ENCODE results near the gene TNNT2. TPM values are rescaled to one million over a fixed set of nuclear protein-coding genes. Genes with fewer than 3 reads are reported as not detected.

Gene TNNT2
- total and polyA plus RNA-seq, 2 donors (not counting 1 experiment from before 2014, with no cell fraction given) = 1.4 TPM; not detected in 1

- Histone ChIP-seq H3K4me2 (ENCODE audit: extremely low read depth, insufficient read depth, low read length) (no peak overlapping the region), H3K4me1 (ENCODE audit: control insufficient read depth, extremely low read depth, insufficient read depth, low read length) (no peaks in the 10 kb centered on the region), H3K27me3 (ENCODE audit: control insufficient read depth, insufficient read depth, low read length) (peaks cover 27% of the 10 kb centered on the region), H4K20me1 (ENCODE audit: control insufficient read depth, extremely low read depth, insufficient read depth, low read length) (no peaks in the 10 kb centered on the region), H2AFZ (ENCODE audit: low read length) (no peak overlapping the region), H3K36me3 (ENCODE audit: control insufficient read depth, insufficient read depth, low read length) (no peaks in the 10 kb centered on the region), H3K9me3 (ENCODE audit: control insufficient read depth, insufficient read depth, low read depth, low read length) (no peaks in the 10 kb centered on the region), H3K27ac (ENCODE audit: insufficient read depth, low read length) (no peak overlapping the region), H3K9ac (ENCODE audit: insufficient read depth, low read length) (no peak overlapping the region), H3K4me3 (replicated peaks in 1 of 4; ENCODE audit: control extremely low read depth in 1 of 4, insufficient read depth in 1 of 4, low read depth in 3 of 4, low read length in 4 of 4) (no peak overlapping the region), H3K79me2 (ENCODE audit: control insufficient read depth, insufficient read depth, low read length) (no peaks in the 10 kb centered on the region)
- DNase-seq (ENCODE audit: low read depth in 2 of 2) = no peak
- TF ChIP-seq EZH2 (IDR thresholded peaks at IDR 0.05; ENCODE audit: low read length, missing control alignments) (no peak), CTCF (conservative IDR thresholded peaks at IDR 0.05 in 1 of 2, IDR thresholded peaks at IDR 0.05 in 1 of 2; ENCODE audit: low read depth in 1 of 2, low read length in 2 of 2) (no peak)
Measured at GRCh38 chr1:201404722-201405483, 27.4 kb upstream of the TNNT2 start.

- Histone ChIP-seq H3K9me3 (ENCODE audit: control insufficient read depth, insufficient read depth, low read depth, low read length) (no peaks in the 10 kb centered on the region), H2AFZ (ENCODE audit: low read length) (no peak overlapping the region)
Measured at GRCh38 chr1:201404055-201404454, 26.6 kb upstream of the TNNT2 start.

GRCh38 chr1:201403359-201403758, 25.9 kb upstream of the TNNT2 start:
- Histone ChIP-seq H3K27me3 (ENCODE audit: control insufficient read depth, insufficient read depth, low read length) (peaks cover 37% of the 10 kb centered on the region), H3K4me3 (replicated peaks in 1 of 4; ENCODE audit: control extremely low read depth in 1 of 4, insufficient read depth in 1 of 4, low read depth in 3 of 4, low read length in 4 of 4) (no peak overlapping the region)

More at GRCh38 chr1:201404055-201404454, 26.6 kb upstream of the TNNT2 start:
- TF ChIP-seq EZH2 (IDR thresholded peaks at IDR 0.05; ENCODE audit: low read length, missing control alignments) = no peak
- no peak for TF ChIP-seq CTCF (conservative IDR thresholded peaks at IDR 0.05 in 1 of 2, IDR thresholded peaks at IDR 0.05 in 1 of 2; ENCODE audit: low read depth in 1 of 2, low read length in 2 of 2)
- H3K27me3 ChIP-seq (ENCODE audit: control insufficient read depth, insufficient read depth, low read length) = peaks cover 30% of the 10 kb centered on the region
- no peaks in the 10 kb centered on the region for H3K4me1 ChIP-seq (ENCODE audit: control insufficient read depth, extremely low read depth, insufficient read depth, low read length)
- H3K4me2 ChIP-seq (ENCODE audit: extremely low read depth, insufficient read depth, low read length) = no peak overlapping the region
- H3K36me3 ChIP-seq (ENCODE audit: control insufficient read depth, insufficient read depth, low read length) = no peaks in the 10 kb centered on the region
- H3K79me2 ChIP-seq (ENCODE audit: control insufficient read depth, insufficient read depth, low read length) = no peaks in the 10 kb centered on the region
- H3K9ac ChIP-seq (ENCODE audit: insufficient read depth, low read length) = no peak overlapping the region
- DNase-seq (ENCODE audit: low read depth in 2 of 2) = no peak
- no peak overlapping the region for H3K4me3 ChIP-seq (replicated peaks in 1 of 4; ENCODE audit: control extremely low read depth in 1 of 4, insufficient read depth in 1 of 4, low read depth in 3 of 4, low read length in 4 of 4)
- no peaks in the 10 kb centered on the region for H4K20me1 ChIP-seq (ENCODE audit: control insufficient read depth, extremely low read depth, insufficient read depth, low read length)
- no peak overlapping the region for H3K27ac ChIP-seq (ENCODE audit: insufficient read depth, low read length)

More at GRCh38 chr1:201403359-201403758, 25.9 kb upstream of the TNNT2 start:
- Histone ChIP-seq H3K9ac (ENCODE audit: insufficient read depth, low read length) (no peak overlapping the region), H4K20me1 (ENCODE audit: control insufficient read depth, extremely low read depth, insufficient read depth, low read length) (no peaks in the 10 kb centered on the region), H3K27ac (ENCODE audit: insufficient read depth, low read length) (no peak overlapping the region), H2AFZ (ENCODE audit: low read length) (no peak overlapping the region), H3K36me3 (ENCODE audit: control insufficient read depth, insufficient read depth, low read length) (no peaks in the 10 kb centered on the region), H3K9me3 (ENCODE audit: control insufficient read depth, insufficient read depth, low read depth, low read length) (no peaks in the 10 kb centered on the region), H3K79me2 (ENCODE audit: control insufficient read depth, insufficient read depth, low read length) (no peaks in the 10 kb centered on the region), H3K4me1 (ENCODE audit: control insufficient read depth, extremely low read depth, insufficient read depth, low read length) (no peaks in the 10 kb centered on the region), H3K4me2 (ENCODE audit: extremely low read depth, insufficient read depth, low read length) (no peak overlapping the region)
- no peak for DNase-seq (ENCODE audit: low read depth in 2 of 2)
- TF ChIP-seq EZH2 (IDR thresholded peaks at IDR 0.05; ENCODE audit: low read length, missing control alignments) (no peak), CTCF (conservative IDR thresholded peaks at IDR 0.05 in 1 of 2, IDR thresholded peaks at IDR 0.05 in 1 of 2; ENCODE audit: low read depth in 1 of 2, low read length in 2 of 2) (no peak)

All from fibroblast of lung (primary cell).